CD4-positive, alpha-beta T cell (primary cell): Measurements from ENCODE around the gene ANKRD33B. TPM values are rescaled to one million over a fixed set of nuclear protein-coding genes. Genes with fewer than 3 reads are reported as not detected.

Experiments
- ATAC-seq: fragments of 200-7000 bp; cut with Tn5 transposase; one replicate; pipeline ENCODE4 v1.10.0; 2022; ENCODE audit warnings: mild to moderate bottlenecking; ENCODE audit not compliant: poor library complexity
- CTCF ChIA-PET: fragments of 350-600 bp; sonication (Branson Sonifier 250); formaldehyde crosslinking; loops from one replicate; lab custom pipeline; 2021; ENCODE audit warnings: antibody characterized with exemption, inconsistent platforms; lab: Charles Lee
- POLR2A ChIA-PET: fragments of 350-600 bp; sonication (Branson Sonifier 250); formaldehyde crosslinking; loops from one replicate; lab custom pipeline; 2021; ENCODE audit warnings: antibody characterized with exemption, inconsistent platforms; lab: Charles Lee
- DNase-seq, 14 experiments: peaks; one replicate each; pipeline ENCODE4 v3.0.0-alpha.2; 2013 to 2020; ENCODE audit warnings: mixed read lengths in 2 of 14
- H3K27ac ChIP-seq, 2 donors: one replicate each; pipeline versions ENCODE4 v1.5.1 to v1.7.0; 2013; ENCODE audit warnings: low read length in 2 of 2, low read depth in 1 of 2, mild to moderate bottlenecking in 1 of 2
- H3K27me3 ChIP-seq, 2 experiments: 1 replicate in 1 of 2; 2 replicates in 1 of 2; pipeline versions ENCODE4 v1.6.1 to v1.7.0; 2013; ENCODE audit warnings: low read length in 2 of 2, control low read depth in 1 of 2, mild to moderate bottlenecking in 1 of 2, moderate library complexity in 1 of 2; ENCODE audit not compliant: insufficient read depth in 2 of 2, control insufficient read depth in 1 of 2
- H3K36me3 ChIP-seq: one replicate; pipeline ENCODE4 v1.6.1; 2013; ENCODE audit warnings: low read length, control low read depth; ENCODE audit not compliant: insufficient read depth
- H3K4me1 ChIP-seq: one replicate; pipeline ENCODE4 v1.6.1; 2013; ENCODE audit warnings: low read length, control low read depth; ENCODE audit not compliant: insufficient read depth
- H3K4me3 ChIP-seq: one replicate; pipeline ENCODE4 v1.5.1; 2013; ENCODE audit warnings: mild to moderate bottlenecking, low read length, moderate library complexity
- H3K9me3 ChIP-seq, 2 experiments: 1 replicate in 1 of 2; 2 replicates in 1 of 2; pipeline versions ENCODE4 v1.6.1 to v1.7.0; 2013; ENCODE audit warnings: low read length in 2 of 2, mild to moderate bottlenecking in 2 of 2, control low read depth in 1 of 2, moderate library complexity in 1 of 2; ENCODE audit not compliant: control insufficient read depth in 1 of 2, insufficient read depth in 1 of 2
- H3K27ac Mint-ChIP-seq: one replicate; pipeline ENCODE4 v1.8.0; 2020; ENCODE audit warnings: mixed read lengths
- H3K27me3 Mint-ChIP-seq: one replicate; pipeline ENCODE4 v1.8.0; 2021; ENCODE audit warnings: mixed read lengths
- H3K36me3 Mint-ChIP-seq: one replicate; pipeline ENCODE4 v1.8.0; 2021; ENCODE audit warnings: low read depth, mixed read lengths
- H3K4me1 Mint-ChIP-seq: one replicate; pipeline ENCODE4 v1.8.0; 2021; ENCODE audit warnings: low read depth, mixed read lengths
- H3K4me3 Mint-ChIP-seq: one replicate; pipeline ENCODE4 v1.8.0; 2020; ENCODE audit warnings: mild to moderate bottlenecking, mixed read lengths
- H3K9me3 Mint-ChIP-seq: one replicate; pipeline ENCODE4 v1.8.0; 2020; ENCODE audit warnings: mixed read lengths
- intact Hi-C, 2 experiments: fragments of 100-400 bp; cut with DNase I in 1 of 2; cut with micrococcal nuclease in 1 of 2; formaldehyde crosslinking; loops; one replicate each; pipeline versions ENCODE4 v1.15.1 to v1.9.0; 2023 to 2025; cut with DNase I, micrococcal nuclease
- total RNA-seq, 174 experiments: library from RNA in 2 of 174; stranded (reverse) in 2 of 174; gene quantifications; one replicate each; pipeline ENCODE4 v1.2.3 and lab custom pipeline; 2021 to 2026
- TF ChIP-seq, protein P1 (sequence below): fragments of 200-600 bp; IDR thresholded peaks from one replicate; pipeline ENCODE4 v1.8.0; 2022; ENCODE audit warnings: antibody characterized with exemption, mild to moderate bottlenecking

Gene ANKRD33B
- total RNA-seq, 2 experiments from 2014 or later = 0.99 to 1.3 TPM

- CTCF ChIA-PET = no interaction called here
These were observed 42.2 kb upstream of the ANKRD33B start for GRCh38 chr5:10521466-10522223.

GRCh38 chr5:10522224-10522611 lies 41.7 kb upstream of the ANKRD33B start:
- H3K9me3 ChIP-seq = peaks cover 0 to 19% of the 10 kb centered on the region in 2 experiments
- DNase-seq (no peak), ATAC-seq (no peak)
- H3K27me3 ChIP-seq = no peaks in the 10 kb centered on the region
- Mint-ChIP-seq H3K4me3 (no peak overlapping the region), H3K36me3 (no peaks in the 10 kb centered on the region), H3K27me3 (peaks cover 3% of the 10 kb centered on the region), H3K4me1 (no peaks in the 10 kb centered on the region), H3K9me3 (no peaks in the 10 kb centered on the region), H3K27ac (no peak overlapping the region)
- CTCF ChIA-PET = no interaction called here
- TF ChIP-seq, protein P1, sequence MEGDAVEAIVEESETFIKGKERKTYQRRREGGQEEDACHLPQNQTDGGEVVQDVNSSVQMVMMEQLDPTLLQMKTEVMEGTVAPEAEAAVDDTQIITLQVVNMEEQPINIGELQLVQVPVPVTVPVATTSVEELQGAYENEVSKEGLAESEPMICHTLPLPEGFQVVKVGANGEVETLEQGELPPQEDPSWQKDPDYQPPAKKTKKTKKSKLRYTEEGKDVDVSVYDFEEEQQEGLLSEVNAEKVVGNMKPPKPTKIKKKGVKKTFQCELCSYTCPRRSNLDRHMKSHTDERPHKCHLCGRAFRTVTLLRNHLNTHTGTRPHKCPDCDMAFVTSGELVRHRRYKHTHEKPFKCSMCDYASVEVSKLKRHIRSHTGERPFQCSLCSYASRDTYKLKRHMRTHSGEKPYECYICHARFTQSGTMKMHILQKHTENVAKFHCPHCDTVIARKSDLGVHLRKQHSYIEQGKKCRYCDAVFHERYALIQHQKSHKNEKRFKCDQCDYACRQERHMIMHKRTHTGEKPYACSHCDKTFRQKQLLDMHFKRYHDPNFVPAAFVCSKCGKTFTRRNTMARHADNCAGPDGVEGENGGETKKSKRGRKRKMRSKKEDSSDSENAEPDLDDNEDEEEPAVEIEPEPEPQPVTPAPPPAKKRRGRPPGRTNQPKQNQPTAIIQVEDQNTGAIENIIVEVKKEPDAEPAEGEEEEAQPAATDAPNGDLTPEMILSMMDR = no peak
- H3K27ac ChIP-seq = no peak overlapping the region
- no peaks in the 10 kb centered on the region for H3K4me1 ChIP-seq
- POLR2A ChIA-PET = no interaction called here
- H3K36me3 ChIP-seq = no peaks in the 10 kb centered on the region
- H3K4me3 ChIP-seq = no peak overlapping the region
- intact Hi-C loops = no loop called here

More at GRCh38 chr5:10521466-10522223, 42.2 kb upstream of the ANKRD33B start:
- Histone ChIP-seq H3K9me3 (peaks cover 0 to 19% of the 10 kb centered on the region in 2 experiments), H3K36me3 (no peaks in the 10 kb centered on the region), H3K4me3 (no peak overlapping the region), H3K4me1 (no peaks in the 10 kb centered on the region), H3K27me3 (no peaks in the 10 kb centered on the region), H3K27ac (no peak overlapping the region)
- H3K27me3 Mint-ChIP-seq = peaks cover 3% of the 10 kb centered on the region
- no peak overlapping the region for H3K4me3 Mint-ChIP-seq
- no peaks in the 10 kb centered on the region for H3K9me3 Mint-ChIP-seq
- DNase-seq (no peak), ATAC-seq (no peak)
- TF ChIP-seq, protein P1 = no peak
- intact Hi-C loops = no loop called here
- POLR2A ChIA-PET = no interaction called here
- H3K27ac Mint-ChIP-seq = no peak overlapping the region
- no peaks in the 10 kb centered on the region for H3K4me1 Mint-ChIP-seq
- no peaks in the 10 kb centered on the region for H3K36me3 Mint-ChIP-seq

DNA sequence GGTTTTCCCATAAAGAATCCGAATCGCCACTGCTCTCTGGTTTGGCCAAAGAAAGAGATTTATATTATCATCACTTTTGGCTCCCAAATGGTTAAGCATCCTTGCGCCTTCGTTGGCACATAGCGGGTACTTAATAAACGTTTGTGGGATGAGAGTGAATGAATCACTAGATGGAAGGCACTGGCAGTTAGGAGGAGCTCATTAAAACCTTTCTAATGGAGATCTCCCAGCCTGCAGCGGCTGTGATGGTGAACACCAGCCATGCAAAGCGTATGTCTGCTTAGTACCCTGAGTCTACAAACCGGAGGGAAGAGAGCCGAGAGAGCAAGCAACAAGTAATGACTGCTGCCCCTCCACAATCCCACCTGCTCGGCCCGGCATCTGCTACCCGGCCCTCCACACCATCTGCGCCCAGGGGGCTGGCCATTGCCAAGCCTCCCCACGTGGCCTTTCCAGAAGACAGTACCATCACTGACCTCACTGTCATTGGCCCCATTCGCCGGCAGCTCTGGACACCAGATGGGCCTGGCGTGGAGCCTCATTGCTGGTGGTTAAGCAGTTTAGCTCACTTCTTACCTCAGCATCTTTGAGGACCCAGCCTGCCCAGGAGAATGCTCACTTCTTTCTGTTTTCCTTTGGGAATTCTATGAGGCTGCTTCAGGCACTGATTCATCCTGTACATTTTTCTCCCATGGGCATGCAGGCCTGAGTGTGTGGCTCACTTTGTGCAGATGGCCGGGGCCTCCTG lies 39.3 kb upstream of the ANKRD33B start:
- Mint-ChIP-seq H3K9me3 (no peaks in the 10 kb centered on the region), H3K27me3 (peaks cover 3% of the 10 kb centered on the region), H3K4me1 (no peaks in the 10 kb centered on the region), H3K27ac (no peak overlapping the region), H3K4me3 (no peak overlapping the region), H3K36me3 (no peaks in the 10 kb centered on the region)
- CTCF ChIA-PET = no interaction called here
- TF ChIP-seq, protein P1 = no peak
- Histone ChIP-seq H3K4me3 (no peak overlapping the region), H3K27ac (no peak overlapping the region), H3K27me3 (no peaks in the 10 kb centered on the region), H3K9me3 (peaks cover 0 to 19% of the 10 kb centered on the region in 2 experiments), H3K4me1 (no peaks in the 10 kb centered on the region), H3K36me3 (no peaks in the 10 kb centered on the region)
- ATAC-seq (no peak), DNase-seq (no peak)
- POLR2A ChIA-PET = no interaction called here
- intact Hi-C loops = no loop called here
